Mammary epithelial cell (primary cell): Measurements from ENCODE around the gene MALT1.

Experiments used
- CTCF ChIP-seq, 2 donors: IDR thresholded peaks in 1 of 2; conservative IDR thresholded peaks in 1 of 2; 2 replicates each; pipeline ENCODE4 v1.5.1; 2011 to 2012; ENCODE audit warnings: inconsistent platforms in 2 of 2, low read length in 2 of 2, mild to moderate bottlenecking in 2 of 2, control low read depth in 1 of 2, low read depth in 1 of 2; ENCODE audit not compliant: insufficient read depth in 1 of 2; ENCODE audit errors: extremely low read depth in 1 of 2
- EZH2 ChIP-seq: IDR thresholded peaks from 2 replicates; pipeline ENCODE4 v1.6.1; 2012; ENCODE audit warnings: low read length, inconsistent platforms, borderline replicate concordance

- TF ChIP-seq CTCF (conservative IDR thresholded peaks at IDR 0.05 in 1 of 2, IDR thresholded peaks at IDR 0.05 in 1 of 2; ENCODE audit: extremely low read depth in 1 of 2, insufficient read depth in 1 of 2, low read depth in 1 of 2, low read length in 2 of 2) (no peak), EZH2 (no peak)
Measured at GRCh38 chr18:58682429-58683069, 11.3 kb downstream of the MALT1 start.
